Measurements from ENCODE around the gene GMEB1.
"Not testable (repeated sequence)": the region's sequence is repeated elsewhere in the genome, so short reads cannot be mapped to it uniquely, and the experiment has no call there.

The GMEB1 gene

DNA sequence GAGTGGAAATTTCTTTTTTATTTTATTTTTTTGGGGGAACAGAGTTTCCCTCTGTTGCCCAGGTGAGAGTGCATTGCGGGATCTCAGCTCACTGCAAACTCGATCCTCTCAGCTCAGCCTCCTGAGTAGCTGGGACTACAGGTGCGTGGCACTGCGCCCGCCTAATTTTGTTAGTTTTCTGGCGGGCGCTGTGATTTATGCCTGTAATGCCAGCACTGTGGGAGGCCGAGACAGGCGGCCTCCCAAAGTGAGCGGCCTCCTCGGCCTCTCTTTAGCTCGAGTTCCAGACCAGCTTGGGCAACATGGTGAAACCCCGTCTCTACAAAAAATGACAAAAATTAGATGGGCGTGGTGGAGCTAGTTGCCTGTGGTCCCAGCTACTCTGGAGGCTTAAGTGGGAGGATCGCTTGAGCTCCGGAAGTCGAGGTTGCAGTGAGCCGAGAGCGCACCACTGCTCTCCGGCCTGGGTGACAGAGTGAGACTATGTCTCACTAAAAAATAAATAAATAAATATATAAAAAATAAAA, 2.7 kb downstream of the GMEB1 start:
- DNase-seq = no peak

DNA sequence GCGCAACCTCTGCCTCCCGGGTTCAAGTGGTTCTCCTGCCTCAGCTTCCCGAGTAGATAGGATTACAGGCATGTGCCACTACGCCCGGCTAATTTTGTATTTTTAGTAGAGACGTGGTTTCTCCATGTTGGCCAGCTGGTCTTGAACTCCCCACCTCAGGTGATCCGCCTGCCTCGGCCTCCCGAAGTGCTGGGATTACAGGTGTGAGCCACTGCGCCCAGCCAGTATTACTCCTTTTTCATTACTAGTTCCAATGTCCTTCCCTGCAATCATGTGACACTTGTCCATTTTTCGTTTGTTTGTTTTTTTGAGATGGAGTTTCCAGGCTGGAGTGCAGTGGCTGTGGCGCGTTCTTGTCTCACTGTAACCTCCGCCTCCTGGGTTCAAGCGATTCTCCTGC, 4.4 kb downstream of the GMEB1 start:
- DNase-seq = not testable (repeated sequence)

DNA sequence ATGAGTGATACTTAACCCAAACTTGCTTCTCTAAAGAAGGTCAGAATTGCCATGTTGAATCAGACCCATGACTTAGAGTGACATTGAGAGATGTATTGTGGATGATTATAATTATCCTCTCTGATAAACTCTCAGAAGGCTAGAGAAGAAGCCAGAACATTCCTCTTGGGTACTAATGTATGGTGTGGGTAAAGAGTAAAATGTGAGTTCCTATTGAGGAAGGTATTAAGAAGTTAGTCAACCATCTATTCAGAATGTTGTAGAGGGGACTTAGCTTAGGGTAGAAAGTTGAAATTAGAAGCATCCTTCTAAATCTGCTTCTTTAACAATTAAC, 7.3 kb downstream of the GMEB1 start:
- no peak for DNase-seq

DNA sequence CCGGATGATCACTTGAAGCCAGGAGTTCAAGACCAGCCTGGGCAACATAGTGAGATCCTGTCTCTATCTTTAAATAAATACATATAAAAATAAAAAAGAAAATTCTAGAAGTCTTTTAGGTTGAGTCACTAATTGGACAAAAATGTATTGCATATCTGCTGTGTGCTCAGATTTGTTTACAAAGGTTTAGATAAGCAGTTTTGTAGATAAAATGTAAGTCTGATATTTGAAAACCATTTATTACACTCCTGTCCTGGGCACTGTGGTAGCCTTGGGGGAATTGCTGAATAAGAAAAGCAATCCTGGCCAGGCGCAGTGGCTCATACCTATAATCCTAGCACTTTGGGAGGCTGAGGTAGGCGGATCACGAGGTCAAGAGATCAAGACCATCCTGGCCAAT, 11.6 kb downstream of the GMEB1 start:
- DNase-seq = no peak

DNA sequence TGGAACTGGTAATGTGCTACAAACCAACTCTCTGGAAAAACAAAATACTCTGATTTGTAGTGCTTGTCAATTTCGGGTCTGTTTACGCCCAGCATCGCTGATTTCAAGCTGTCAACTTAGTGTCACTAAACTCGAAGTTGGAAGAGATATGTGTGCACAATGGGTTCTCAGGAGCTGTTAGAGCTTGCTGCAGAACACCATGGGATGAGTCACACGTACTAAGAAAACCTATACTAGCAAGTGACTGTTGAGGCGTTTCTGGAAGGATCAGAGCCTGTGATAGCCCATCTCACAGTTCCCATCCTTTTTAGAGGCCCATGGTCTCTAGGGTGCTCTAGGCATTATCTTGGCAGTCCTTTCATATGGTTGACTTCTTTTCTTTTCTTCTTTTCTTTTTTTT, 14.3 kb downstream of the GMEB1 start:
- DNase-seq = no peak

DNA sequence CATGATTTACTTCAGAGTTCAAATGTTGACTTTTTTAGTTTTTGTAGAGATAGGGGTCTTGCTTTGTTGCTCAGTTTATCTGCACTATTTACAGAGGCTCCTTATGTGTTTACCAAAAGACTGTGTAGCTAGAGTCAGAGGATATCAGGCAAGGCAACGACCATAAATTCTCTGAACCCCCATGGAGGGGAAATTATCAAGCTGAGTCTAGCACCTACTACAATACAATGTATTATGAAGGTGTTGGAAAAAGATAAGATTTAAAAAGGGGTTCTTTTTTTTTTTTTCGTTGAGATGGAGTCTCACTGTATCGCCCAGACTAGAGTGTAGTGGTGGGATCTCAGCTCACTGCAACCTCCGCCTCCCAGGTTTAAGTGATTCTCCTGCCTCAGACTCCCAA, 16.4 kb downstream of the GMEB1 start:
- DNase-seq = no peak

DNA sequence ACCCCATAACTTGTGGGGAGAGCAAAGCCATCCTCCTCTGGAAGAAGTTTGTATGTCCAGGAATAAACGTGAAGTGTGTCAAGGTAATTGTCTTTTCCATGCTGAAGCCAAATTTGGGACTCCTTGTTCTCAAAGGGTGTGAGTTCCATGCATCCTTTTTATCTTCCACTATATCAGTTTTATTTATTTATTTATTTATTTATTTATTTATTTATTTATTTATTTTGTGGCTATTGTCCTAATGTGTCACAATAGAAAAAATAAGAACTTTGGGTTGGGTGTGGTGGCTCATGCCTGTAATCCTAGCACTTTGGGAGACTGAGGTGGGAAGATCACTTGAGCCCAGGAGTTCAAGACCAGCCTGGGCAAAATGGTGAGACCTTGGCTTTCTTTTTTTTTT, 23.0 kb downstream of the GMEB1 start:
- not testable (repeated sequence) for DNase-seq

DNA sequence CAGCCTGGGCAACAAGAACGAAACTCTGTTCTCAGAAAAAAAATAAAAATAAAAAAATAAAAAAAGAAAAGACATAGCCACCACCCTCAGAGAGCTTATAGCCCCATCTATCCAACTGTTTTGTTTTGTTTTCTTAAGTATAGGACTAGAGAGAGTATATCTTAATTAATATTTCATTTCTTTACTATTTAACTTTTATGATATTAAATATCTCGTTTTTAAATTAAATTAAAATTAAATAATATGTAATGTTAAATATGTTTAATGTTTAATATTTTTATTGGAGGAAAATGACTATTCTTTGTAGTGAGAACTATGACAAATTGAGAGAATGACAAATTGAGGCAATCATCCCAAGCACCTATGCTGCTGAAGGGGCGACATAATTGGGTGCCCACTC, 35.0 kb downstream of the GMEB1 start:
- DNase-seq = no peak

DNA sequence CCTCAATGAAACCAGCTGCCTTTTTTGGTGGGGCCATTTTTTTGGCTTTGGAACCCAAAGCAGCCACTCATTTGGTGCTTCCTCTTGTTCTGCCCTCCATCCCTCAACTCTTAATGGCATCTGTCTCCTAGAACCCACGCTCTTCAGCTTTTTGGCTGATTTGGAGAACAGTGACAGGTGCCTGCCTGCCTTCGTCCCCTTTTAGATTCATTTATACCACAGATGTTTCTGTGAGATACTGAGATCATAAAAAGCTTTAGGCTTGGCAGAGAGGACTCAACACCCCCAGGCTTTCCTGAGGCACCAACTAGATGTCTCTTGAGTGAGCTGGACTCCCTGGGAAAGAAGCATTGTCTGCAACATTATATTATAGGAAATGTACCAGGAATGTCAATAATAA, 47.8 kb downstream of the GMEB1 start:
- DNase-seq = no peak

DNA sequence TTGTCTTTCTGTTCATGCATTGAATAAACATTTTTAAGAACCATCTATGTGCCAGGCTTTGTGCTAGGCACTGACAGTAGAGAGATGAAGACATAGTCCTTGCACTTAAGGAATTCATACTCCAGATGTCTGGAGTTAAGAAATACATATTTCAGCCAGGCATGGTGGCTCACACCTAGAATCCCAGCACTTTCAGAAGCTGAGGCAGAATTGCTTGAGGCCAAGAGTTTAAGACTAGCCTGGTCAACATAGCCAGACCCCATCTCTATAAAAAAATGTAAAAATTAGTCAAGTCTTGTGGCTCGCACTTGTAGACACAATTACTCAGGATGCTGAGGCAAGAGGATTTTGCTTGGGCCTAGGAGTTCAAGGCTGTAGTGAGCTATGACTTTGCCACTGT, 49.6 kb downstream of the GMEB1 start:
- no peak for DNase-seq

DNA sequence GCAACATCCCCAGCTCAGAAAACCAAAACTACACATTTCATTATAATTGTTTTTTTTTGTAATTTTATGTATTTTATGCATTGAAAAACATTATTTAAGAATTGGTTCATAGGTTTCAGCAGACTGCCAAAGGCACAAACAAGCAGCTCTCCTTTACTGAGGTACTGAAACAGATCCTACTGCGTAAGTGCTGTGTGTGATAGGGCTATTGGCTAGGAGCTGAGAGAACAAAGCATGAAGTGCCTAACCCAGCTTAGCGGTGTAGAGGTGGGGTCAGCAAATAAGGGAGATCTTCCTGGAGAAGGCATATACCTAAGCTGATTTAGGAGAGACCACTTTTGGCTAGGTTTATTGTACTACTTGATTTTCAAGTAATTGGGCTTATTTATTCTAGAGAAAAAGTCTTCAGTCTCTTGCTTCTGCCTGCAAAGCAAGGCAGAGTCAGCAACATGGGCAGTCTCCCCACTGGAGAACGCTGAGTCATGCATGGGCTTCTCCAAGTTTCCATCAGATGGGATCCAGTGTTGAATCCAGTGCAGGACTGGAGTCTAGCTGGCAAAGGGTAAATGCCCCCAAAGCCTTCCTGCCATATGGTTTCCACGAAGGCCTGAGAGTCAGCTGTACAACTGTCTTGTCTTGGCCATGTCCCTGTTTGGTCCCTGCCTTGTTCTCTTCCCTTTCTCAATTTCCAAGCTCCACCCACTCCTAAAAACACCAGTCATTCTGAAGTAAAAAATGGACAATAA, 50.2 kb downstream of the GMEB1 start:
- DNase-seq = no peak

DNA sequence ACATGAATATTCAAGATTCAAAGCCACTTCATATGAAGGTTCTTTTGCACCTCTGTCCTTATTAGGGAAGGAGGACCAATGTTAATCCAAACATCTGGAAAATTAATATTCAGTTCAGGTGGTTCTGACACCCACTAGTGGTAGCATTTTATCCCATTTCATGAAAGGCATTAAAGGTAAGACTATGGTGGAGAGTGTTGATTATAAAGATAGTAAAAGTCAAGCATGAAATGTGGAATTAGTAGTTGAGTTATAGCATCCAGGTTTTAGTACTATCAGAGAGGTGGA, 50.7 kb downstream of the GMEB1 start:
- no peak for DNase-seq

DNA sequence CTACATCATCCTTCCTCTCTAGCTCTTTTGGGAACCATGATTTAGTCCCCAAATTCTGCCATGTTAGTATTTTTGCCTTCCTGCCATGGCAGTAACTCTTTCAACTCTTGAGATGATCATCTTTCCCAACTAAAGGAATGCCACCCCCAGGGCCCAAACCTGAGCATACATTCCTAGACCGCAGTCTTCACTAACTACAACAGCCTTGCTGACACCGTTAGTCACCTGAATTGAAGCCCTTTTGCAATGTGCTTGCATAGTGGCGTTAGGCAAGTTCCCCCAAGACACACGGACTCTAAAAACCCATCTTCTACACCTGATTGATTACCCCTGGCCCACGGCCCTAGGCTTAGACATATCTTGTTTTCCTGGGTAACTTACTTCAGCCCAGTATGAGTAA, 51.8 kb downstream of the GMEB1 start:
- no peak for DNase-seq

DNA sequence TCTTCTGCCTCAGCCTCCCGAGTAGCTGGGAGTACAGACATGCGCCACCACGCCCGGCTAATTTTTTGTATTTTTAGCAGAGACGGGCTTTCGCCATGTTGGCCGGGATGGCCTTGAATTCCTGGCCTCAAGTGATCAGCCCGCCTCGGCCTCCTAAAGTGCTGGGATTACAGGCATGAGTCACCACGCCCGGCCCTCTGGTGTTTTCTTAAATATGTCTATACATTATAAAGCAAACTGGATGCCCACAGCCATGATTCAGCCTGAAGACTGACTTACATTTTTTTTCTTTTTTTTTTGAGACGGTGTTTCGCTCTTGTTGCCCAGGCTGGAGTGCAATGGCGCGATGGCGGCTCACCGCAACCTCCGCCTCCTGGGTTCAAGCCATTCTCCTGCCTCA, 53.3 kb downstream of the GMEB1 start:
- not testable (repeated sequence) for DNase-seq

DNA sequence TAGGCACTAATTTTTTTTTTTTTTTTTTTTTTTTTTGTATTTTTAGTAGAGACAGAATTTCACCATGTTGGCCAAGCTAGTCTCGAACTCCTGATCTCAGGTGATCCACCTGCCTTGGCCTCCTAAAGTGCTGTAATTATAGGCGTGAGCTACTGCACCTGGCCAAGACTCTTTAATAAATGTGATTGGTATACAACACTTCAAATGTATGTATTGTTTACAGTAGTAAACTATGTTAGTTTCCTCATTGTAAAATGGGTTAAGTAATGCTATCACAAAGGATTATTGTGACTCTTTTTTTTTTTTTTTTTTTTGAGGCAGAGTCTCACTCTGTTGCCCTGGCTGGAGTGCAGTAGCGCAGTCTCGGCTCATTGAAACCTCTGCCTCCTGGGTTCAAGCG, 56.8 kb downstream of the GMEB1 start:
- DNase-seq = not testable (repeated sequence)

DNA sequence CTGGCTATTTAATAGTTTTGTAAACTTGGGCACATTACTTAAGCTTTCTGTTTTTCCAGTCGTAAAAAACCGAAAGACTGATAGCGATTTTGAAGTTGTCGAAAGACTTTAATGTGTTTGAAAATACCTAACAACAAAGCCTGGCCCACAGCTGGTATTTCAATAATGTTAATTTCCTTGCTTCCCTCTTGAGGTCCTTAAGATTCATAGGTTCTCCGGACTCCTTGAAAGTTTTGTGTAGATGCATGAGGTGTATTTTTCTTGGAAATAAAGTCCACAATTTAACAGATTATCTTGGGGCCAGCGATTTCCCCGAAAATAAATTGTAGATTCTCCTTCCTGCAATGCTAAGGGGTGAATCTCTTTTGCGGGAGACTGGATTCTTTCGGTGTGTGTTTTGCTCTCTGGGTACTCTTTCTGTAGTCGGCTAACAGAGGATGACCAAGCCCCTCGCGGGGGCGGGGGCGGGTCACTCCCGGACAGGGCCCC, 67.4 kb downstream of the GMEB1 start:
- DNase-seq = no peak

DNA sequence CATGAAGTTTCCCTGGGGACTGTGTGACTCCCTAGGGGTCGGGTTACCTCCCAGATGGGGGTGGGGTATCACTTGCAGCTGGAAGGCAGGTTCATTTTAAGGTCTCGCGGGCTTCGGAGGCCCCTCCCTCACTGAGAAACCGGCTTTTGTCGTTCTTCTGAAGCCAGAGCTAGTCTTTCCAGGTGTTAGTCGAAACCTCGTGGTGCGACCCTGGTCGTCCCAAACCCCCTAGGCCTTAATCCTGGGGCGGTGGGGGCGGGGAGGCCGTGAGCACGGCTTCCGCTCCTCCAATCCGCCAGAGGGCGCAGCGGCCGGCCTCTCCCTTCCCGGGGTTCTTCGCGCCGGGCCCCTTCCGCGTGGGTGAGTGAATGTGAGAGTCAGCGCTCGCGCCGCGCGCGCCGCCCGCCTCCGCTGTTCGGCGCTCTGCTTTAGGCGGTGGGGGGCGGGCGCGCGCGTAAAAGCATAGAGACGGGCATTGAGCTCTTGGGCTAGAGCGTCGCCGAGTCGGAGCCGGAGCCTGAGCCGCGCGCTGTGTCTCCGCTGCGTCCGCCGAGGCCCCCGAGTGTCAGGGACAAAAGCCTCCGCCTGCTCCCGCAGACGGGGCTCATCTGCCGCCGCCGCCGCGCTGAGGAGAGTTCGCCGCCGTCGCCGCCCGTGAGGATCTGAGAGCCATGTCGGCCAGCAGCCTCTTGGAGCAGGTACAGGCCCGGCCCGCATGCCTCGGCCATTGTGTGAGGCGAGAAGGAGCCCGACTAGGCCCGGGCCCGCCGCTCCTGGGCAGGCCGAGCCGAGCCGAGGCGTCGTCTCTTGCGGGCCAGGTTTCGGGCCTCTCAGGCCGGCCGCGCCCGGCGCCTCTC, 68.1 kb downstream of the GMEB1 start, which contains the start of gene YTHDF2:
YTHDF2 (plus strand) TSS at position 491 of the 857 bp plus-strand sequence; CDS start at position 672, 181 bp downstream.
- peak; percentile 99 for DNase-seq

DNA sequence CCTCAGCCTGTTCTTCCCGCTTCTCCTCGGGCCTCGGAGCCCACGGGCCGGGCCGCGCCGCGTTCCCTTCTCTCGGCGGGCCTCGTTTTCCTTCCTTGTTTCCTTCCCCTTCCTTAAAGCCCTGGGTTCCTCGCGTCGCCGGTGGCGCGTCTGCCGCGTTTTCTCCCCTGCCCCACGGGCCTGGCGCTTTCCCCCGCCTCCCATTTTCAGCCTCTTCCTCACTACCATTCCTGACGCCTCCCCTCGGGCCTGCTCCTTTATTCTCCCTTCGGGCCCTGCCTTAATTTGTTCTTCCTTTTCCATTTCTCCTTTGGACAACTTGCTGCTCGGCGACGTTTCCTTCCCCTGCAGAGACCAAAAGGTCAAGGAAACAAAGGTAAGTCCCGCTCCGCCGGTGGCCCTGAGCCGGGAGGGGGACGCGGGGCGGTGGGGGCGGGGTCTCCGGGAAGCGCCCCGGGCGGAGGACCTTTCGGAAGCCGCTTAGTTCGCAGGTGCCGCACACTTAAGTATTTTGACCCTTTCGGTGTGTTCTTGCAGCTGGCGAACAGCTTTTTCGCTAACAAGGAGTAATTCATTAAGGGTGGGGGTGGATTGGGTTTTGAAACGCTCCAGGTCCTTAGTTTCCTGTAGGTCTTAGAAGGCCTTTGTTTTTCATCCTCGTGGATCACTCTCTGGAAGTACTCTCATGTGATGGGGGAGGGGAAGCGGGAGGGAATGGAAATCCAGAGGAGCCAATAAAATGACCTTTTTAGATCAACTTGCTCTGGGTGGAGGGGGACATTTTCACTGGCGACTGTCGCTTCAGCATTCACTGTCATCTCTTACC, 68.9 kb downstream of the GMEB1 start:
- DNase-seq = peak; percentile 28

DNA sequence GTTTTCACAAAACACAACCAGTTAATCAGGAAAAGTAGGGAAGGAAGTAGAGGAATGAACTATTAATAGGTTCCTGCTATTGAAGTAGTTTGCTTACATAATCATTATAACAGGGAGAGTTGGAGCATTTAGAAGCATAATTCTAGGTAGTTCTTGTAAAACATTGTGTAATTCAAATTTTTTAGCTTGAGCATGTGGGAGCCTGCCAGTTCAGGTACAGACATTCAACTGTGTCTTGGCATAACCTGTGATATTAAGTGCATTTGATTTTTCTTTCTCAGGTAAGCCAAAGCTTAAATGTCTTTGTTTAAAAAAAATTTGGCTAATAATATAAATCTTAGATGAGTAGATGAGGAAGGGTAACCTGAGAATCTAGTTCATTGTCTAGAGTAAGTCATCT, 71.5 kb downstream of the GMEB1 start:
- DNase-seq = no peak

DNA sequence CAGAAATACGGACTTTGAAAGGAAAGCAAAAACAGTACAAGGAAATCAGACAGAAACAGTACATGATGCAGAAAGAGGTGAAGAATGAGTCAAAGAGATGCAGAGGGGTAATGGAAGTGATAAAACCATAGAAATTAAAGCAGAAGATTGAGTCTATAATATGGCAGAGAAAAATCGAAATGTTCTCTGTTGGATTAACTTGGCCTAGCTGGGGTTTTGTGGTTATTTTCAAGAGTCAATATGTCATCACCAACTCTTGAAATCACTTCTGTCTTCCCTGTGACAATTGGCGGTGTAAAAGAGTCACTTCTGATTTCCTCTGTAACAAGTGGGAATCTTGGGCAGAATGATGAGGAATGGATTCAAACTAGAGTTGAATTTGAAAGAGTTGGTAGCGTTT, 75.6 kb downstream of the GMEB1 start:
- no peak for DNase-seq

DNA sequence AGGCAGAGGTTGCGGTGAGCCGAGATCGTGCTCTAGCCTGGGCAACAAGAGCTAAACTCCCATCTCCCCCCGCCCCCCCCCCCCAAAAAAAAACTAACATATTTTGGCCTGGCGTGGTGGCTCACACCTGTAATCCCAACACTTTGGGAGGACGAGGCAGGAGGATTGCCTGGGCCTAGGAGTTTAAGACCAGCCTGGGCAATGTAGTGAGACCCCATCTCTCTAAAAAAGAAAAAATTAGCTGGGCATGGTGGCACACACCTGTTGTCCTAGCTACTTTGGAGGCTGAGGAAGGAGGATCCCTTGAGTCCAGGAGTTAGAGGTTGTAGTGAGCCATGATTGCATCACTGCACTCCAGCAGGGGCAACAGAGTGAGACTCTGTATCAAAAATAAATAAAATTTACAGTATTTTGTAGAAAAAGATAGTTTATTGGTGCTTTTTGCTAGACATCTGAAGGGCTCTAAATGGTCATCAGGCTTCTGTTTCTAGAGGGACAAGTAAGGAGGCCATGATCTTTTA, 77.1 kb downstream of the GMEB1 start:
- DNase-seq = no peak

DNA sequence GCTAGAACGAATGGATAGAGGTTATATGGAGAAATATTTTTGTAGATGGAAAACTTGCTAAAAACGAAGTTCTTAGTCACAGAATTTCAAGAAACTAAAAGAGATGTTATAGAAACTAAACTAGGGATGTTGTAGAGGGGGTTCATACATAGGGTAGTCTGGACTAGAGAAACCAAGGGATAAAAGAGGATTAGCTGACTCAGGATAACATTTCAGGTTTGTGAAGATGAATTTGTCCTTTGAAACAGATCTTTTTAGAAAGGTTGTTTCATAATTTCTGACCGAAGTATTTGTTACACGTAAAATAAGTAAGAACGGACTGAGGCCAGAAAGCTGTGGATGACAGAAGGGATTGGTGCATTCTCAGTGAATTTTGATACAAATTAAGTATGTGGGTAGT, 81.7 kb downstream of the GMEB1 start:
- no peak for DNase-seq

DNA sequence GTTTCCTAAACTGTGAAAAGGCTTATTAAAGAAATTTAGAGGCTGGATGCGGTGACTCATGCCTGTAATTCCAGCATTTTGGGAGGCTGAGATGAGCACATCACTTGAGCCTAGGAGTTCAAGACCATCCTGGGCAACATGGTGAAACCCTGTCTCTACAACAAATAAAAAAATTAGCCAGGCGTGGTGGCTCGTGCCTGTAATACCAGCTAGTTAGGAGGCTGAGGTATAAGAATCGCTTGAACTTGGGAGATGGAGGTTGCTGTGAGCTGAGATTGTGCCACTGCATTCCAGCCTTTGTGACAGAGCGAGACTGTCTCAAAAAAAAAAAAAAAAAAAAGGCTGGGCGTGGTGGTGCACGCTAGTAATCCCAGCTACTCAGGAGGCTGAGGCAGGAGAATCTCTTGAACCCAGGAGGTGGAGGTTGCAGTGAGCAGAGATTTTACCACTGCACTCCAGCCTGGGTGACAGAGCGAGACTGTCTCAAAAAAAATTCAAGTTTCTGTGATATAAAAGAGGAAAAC, 82.2 kb downstream of the GMEB1 start:
- DNase-seq = not testable (repeated sequence)

All from effector CD4-positive, alpha-beta T cell (primary cell).